HG02678 (cell line): ENCODE measurements around the gene U2AF2.

Experiments used
- ATAC-seq: cut with Tn5 transposase; IDR thresholded peaks from one replicate; pipeline ENCODE4 v1.9.1; 2021; ENCODE audit warnings: mild to moderate bottlenecking, moderate library complexity; ENCODE audit not compliant: unreplicated experiment

The U2AF2 gene

GRCh38 chr19:55654323-55654867, 440 bp upstream of the U2AF2 start:
- ATAC-seq = peak; percentile 64

- ATAC-seq = no peak
These were observed 809 bp downstream of the U2AF2 start for GRCh38 chr19:55655648-55656040.

DNA sequence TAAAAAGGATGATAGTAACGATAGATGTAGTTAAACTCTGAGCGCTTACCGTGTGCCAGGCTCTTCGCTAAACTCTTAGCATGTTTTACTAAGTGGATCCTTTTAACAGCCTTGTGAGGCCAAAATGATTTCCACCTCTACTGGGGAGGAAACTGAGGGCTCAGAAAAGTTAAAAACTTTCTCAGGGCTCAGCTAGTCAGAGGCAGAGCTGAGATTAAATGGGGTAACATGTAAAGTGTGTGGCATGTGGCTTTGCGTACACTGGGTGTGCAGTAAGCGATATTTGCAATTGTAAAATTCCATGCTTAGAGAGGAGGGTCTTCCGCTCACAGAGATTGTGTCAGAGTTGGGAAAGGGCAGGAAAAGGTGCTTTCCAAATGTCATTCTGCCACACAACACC, 1.7 kb downstream of the U2AF2 start:
- ATAC-seq = no peak

DNA sequence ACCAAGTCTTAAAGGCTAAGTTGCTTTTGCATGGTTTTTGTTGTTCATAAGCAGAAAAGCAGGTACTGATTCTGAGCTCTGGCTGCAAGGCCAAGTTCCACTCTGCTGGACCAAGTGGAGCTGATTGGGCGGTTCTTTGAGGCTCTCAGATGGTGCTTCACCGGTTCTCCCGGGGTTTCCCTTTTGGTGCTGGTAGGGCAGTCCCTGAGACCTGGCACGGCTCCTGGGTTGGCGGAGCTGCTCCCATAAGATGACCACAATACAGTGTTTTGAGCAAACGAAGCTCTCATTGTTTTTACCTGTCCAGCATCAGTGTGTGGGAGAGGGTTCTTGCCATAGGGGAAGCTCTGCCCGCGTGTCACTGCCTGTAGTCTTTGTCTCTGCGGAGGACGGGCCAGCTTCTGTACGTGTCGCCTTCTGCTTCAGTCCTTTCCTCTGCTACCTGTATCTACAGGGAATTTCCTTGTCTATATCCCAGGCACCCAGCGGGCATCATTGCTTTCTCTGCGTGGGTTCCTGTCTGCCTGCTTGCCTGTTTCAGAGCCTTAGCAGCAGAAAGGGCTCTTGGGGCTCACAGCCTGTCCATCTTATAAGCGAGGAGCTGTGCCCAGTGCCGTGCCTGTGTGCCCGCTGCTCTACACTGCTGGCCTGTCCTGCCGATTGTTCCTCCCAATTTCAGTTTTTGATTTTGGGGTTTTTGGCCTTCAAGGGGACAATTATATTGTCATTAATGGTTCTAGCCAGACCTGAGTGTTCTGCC, 2.3 kb downstream of the U2AF2 start:
- ATAC-seq = no peak

- ATAC-seq = no peak
These were observed 4.1 kb downstream of the U2AF2 start for GRCh38 chr19:55658846-55659459.

DNA sequence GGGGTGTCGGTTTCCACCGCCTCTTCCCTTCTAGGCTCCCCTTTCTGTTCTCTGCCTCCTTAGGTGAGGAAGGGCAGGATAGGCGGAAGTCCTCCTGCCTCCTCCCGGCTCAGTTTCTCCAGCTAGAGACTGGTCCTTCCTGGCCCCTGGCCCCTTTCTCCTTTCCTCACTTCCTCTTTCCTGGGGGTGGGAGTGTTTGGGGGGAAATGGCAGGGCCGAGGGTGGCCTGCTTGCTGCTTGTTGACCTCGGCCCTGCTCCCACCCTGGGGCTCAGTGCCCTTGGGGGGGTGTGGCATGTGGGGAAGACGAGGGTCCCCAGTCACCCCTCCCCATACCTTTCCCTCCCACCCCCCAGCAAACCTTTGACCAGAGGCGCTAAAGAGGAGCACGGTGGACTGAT, 5.0 kb downstream of the U2AF2 start:
- no peak for ATAC-seq

GRCh38 chr19:55660404-55660803, 5.6 kb downstream of the U2AF2 start:
- no peak for ATAC-seq

GRCh38 chr19:55660991-55661390, 6.2 kb downstream of the U2AF2 start:
- no peak for ATAC-seq

- ATAC-seq = no peak
These were observed 7.0 kb downstream of the U2AF2 start for GRCh38 chr19:55661826-55662225.

GRCh38 chr19:55663846-55664536, 9.2 kb downstream of the U2AF2 start:
- no peak for ATAC-seq

DNA sequence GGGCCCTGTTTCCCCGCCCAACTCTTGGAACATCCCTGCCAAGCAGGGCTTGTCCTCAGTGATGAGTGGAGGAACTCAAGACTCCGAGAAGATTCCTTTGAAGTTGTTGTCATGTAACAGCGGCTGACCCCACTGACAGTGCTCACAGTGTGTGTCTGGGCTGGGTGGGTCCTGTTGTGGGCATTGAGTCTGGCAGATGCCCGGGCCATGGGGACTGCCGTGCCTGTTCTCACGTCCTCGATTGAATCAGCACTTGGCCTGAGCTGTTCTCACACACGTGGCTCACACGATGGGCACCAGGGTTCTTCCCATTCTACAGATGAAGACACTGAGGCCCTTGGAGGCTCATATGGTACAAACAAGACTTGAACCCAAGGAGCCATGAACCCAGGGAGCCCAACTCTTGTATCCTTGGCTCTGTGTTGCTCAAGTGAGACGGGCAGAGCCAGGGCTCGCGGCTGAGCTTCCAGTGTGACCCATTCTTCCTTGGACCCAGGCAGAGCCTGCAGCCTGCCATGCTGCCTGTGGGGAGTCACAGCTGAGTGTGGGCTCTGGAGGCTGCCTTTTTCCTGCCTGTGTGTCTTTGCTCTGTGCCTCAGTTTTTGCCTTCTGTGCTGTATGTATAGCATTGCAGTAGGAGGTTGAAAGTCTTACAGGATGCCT, 11.6 kb downstream of the U2AF2 start:
- ATAC-seq = no peak

DNA sequence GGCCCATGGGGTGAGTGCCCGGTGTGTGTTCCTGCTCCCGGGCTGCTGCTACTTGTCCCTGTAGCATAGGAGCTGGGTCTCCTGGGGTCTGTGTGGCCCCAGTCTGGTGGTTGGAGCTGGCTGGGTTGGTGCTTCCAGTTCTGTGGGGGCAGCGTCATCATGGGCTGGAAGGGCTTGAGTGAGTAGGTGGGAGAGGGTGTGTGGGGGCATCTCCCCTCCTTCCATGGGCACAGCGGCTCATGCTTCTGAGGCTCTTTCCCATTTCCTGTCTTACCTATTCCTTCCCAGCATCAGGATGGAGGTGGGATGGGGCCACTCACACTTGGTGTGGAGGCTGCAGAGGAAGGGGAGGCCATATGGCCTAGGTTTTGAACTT, 12.2 kb downstream of the U2AF2 start:
- no peak for ATAC-seq

GRCh38 chr19:55667511-55667910, 12.7 kb downstream of the U2AF2 start:
- no peak for ATAC-seq

- ATAC-seq = no peak
These were observed 13.1 kb downstream of the U2AF2 start for GRCh38 chr19:55667958-55668357.

GRCh38 chr19:55668603-55669348, 13.9 kb downstream of the U2AF2 start:
- ATAC-seq = no peak

GRCh38 chr19:55669418-55670279, 14.8 kb downstream of the U2AF2 start:
- ATAC-seq = no peak

DNA sequence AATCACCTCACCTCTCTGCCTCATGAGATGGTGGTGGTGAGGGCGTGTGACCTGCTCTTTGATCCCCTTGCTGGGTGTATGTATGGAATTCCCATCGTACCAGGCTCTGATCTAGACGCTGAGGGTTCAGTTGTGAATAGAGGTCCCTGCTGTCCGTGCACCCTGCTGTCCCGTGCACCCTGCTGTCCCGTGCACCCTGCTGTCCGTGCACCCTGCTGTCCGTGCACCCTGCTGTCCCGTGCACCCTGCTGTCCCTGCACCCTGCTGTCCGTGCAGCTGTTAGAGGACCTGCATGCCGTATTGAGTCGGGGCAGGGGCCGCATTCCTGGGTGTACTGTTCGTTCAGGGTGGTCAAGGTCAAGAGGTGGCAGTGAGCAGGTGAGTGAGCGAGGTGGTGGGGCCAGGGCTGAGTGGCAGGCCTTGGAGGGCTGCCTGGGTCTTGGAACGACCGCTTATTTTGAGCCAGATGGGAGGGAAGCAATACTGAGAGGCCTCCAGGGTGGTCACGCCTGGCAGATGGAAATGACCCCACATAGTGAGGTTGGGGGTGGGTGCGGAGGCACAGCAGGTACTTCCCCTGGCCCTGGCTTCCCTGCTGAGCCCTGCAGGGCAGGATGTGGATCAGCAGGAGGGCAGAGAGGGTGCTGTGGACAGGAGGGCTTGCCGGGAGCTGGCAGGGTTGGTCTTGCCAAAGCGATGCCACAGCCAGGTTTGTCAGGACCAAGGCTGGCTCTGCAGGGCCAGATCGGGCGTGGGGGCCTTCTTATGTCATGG, 15.6 kb downstream of the U2AF2 start:
- ATAC-seq = no peak

- ATAC-seq = no peak
These were observed 16.2 kb downstream of the U2AF2 start for GRCh38 chr19:55671054-55671378.

GRCh38 chr19:55672418-55672817, 17.6 kb downstream of the U2AF2 start:
- no peak for ATAC-seq
